Neuron (in vitro differentiated cells): ENCODE data around the gene CHRM4.

ENCODE experiments used
- H2AFZ ChIP-seq: one replicate; pipeline ENCODE4 v1.6.1; 2013; ENCODE audit warnings: low read depth, mild to moderate bottlenecking, inconsistent platforms, low read length, moderate library complexity
- H3K27me3 ChIP-seq: one replicate; pipeline ENCODE4 v1.6.1; 2013; ENCODE audit warnings: low read length; ENCODE audit not compliant: insufficient read depth
- H3K36me3 ChIP-seq: one replicate; pipeline ENCODE4 v1.6.1; 2013; ENCODE audit warnings: low read length; ENCODE audit not compliant: insufficient read depth
- H3K4me1 ChIP-seq: one replicate; pipeline ENCODE4 v1.6.1; 2013; ENCODE audit warnings: low read length; ENCODE audit not compliant: insufficient read depth
- H3K4me3 ChIP-seq: 2 replicates; pipeline ENCODE4 v1.5.1; 2013; ENCODE audit warnings: mild to moderate bottlenecking, low read length, moderate library complexity
- H3K9me3 ChIP-seq: one replicate; pipeline ENCODE4 v1.6.1; 2013; ENCODE audit warnings: low read length

Gene CHRM4

DNA sequence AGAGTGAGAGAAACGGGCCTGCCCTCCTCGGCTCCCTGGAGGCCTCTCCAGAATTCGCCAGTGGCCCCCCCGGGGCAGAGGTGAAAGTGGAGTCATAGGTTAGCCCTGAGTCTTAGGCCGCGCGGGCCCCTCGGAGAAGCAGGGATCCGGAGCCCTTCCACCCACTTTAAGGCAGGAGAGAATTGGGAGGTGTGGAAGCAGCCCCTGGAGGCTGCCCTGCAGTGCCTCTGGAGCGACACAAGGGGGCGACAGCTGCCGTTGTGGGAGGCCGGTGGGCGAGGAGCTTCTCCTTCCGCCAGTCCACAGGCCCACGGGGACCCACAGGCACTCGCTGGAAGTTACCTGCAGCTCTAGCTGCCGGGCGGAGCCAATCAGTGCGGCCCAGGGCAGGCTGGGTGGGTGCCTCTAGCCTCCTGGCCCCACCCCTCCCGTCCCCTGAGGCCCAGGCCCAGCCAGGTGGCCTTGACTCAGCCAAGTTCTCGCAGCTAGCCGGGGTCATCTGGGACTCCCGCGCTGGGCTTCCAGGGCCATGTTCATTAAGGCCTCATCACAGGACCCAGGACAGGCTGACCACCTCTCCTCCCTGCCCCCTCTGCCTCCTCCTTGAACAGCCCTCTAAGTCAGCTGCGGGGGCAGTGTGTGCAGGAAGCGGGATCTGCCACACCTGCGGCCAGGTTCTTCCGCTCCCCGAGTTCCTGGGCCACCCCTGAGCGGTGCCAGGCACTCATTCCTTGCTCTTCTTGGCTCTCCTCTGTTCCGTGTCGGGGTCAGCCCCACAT, 39.3 kb downstream of the CHRM4 start:
- Histone ChIP-seq H3K4me1 (peaks cover 9% of the 10 kb centered on the region), H3K36me3 (no peaks in the 10 kb centered on the region), H2AFZ (no peak overlapping the region), H3K9me3 (no peaks in the 10 kb centered on the region), H3K4me3 (no peak overlapping the region), H3K27me3 (no peaks in the 10 kb centered on the region)

DNA sequence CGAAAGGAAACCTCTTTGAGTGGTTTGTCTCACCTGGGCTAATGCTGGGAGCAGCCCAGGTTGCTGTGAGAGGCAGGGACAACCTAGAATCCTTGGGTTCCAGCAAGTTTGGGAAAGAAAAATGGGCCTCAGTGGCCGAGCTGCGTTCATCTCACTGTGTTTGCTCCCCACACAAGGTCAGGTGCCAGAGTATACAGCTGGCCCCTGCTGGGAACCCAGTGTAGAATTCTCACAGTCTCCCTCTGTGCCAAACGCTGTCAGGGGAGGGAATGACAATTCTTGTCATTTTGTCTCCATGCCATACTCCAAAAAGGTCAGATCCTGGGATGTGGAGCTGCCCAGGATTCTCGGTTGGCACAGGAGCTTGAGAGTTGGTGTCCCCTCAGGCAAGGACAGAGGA, 40.0 kb downstream of the CHRM4 start:
- H3K4me1 ChIP-seq = peaks cover 9% of the 10 kb centered on the region
- no peaks in the 10 kb centered on the region for H3K27me3 ChIP-seq
- no peaks in the 10 kb centered on the region for H3K9me3 ChIP-seq
- no peak overlapping the region for H2AFZ ChIP-seq
- no peak overlapping the region for H3K4me3 ChIP-seq
- H3K36me3 ChIP-seq = no peaks in the 10 kb centered on the region

DNA sequence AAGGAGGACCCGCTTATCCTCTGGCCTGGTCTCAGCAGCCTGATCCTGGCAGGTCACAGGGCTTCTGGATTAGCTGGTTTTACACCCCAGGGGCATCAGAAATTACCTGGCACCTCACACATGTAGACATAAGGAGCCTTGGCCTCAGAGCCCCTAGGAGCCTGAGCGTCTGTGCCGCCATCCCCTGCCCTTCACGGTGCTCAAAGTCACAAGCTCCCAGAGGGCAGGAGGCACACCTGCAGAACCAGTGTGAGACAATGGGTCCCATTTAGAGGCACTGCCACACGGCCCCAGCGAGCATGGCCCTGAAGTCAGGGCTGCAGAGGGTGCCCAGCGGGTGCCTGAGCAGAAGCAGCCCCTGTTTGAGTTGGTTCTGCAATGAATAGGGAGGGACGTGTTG, 40.4 kb downstream of the CHRM4 start:
- Histone ChIP-seq H3K4me3 (no peak overlapping the region), H3K27me3 (no peaks in the 10 kb centered on the region), H2AFZ (no peak overlapping the region), H3K36me3 (no peaks in the 10 kb centered on the region), H3K4me1 (peaks cover 9% of the 10 kb centered on the region), H3K9me3 (no peaks in the 10 kb centered on the region)

DNA sequence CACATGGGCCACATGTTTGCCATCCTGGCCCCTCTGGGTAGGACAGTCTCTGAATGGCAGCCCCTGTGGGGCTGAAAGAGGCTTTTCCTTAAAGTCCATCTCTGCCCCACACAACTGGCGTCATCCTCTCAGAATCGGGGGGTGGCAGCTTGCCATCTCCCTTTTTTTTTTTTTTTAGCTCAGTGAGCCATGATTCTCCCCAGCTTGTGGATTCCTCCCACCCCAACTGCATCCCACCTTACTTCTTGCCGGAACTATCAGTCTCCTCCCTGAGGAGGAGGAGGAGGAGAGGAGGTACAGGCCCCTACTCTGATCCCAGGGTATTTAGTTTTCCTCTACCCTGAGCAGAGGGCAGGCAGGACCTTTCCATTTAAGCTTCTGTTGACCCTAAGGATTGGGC, 40.9 kb downstream of the CHRM4 start:
- no peaks in the 10 kb centered on the region for H3K36me3 ChIP-seq
- no peak overlapping the region for H3K4me3 ChIP-seq
- no peaks in the 10 kb centered on the region for H3K9me3 ChIP-seq
- no peaks in the 10 kb centered on the region for H3K27me3 ChIP-seq
- H2AFZ ChIP-seq = no peak overlapping the region
- peaks cover 9% of the 10 kb centered on the region for H3K4me1 ChIP-seq

DNA sequence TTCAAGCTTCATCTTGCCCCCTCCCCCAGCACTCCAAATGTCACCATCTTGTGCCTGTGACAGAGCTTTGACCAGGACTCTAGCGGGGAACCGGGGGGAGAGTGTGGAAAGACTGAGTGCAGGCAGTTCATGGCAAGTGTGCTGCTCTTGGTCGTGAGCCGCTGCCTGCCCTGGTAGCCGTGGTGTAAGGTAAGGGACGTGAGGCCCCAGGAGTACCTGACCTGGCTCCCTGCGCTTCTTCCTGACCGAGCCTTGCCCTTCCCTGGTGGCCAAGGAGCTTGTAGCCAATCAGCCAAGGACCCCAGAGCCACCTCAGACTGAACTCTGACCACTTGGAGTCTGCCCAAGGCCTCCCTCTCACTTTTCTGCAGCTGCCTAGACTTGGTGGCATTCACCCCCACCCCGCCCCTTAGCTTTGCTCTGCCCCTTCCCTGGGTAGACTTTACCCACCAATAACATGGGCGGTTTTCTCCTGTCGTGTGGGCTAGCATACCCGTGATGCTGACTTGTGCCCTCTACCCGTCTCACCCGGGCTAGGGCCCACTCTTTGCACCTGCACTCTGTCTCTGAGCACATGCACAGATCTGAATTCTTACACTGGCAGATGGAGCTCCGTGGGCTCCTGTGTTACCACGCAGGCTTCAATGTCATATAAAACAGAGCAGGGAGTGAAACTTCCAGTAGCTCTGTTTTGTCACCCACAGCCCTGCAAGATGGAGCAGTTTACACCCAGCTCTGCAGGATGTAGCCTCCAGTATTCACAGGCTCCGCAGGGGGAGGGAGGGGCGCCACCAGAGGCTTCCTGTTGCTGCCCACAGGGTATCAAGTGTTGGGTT, 42.8 kb downstream of the CHRM4 start:
- Histone ChIP-seq H2AFZ (no peak overlapping the region), H3K27me3 (no peaks in the 10 kb centered on the region), H3K4me3 (peak overlapping the region; percentile 86), H3K9me3 (no peaks in the 10 kb centered on the region), H3K36me3 (no peaks in the 10 kb centered on the region), H3K4me1 (peaks cover 9% of the 10 kb centered on the region)

DNA sequence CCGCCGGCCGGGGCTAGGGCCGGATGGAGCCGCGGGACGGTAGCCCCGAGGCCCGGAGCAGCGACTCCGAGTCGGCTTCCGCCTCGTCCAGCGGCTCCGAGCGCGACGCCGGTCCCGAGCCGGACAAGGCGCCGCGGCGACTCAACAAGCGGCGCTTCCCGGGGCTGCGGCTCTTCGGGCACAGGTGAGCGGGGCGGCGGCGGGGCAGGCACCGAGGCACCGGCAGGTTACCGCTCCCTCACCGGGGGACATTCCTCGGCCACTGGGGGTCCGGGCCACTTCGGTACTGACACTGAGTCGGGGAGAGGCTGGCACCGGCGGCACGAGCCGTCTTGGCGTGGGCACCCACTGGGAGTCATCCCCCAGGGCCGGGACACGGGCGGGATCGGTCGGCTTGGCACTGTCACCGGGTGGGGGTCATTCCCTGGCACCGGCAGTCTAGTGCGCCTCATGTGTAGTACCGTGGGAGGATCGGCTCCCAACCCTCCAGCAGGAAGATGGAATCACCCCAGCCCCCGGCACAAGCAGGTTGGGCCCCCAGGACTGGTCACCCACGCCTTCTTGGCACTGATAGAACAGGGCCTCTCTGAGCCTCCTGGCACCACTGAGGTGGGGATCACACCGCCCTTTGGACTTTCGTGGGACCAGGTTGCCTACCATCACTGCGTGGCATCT, 43.8 kb downstream of the CHRM4 start:
- H2AFZ ChIP-seq = peak overlapping the region; percentile 15
- H3K9me3 ChIP-seq = no peaks in the 10 kb centered on the region
- peak overlapping the region; percentile 86 for H3K4me3 ChIP-seq
- H3K27me3 ChIP-seq = no peaks in the 10 kb centered on the region
- no peaks in the 10 kb centered on the region for H3K36me3 ChIP-seq
- H3K4me1 ChIP-seq = peaks cover 9% of the 10 kb centered on the region

DNA sequence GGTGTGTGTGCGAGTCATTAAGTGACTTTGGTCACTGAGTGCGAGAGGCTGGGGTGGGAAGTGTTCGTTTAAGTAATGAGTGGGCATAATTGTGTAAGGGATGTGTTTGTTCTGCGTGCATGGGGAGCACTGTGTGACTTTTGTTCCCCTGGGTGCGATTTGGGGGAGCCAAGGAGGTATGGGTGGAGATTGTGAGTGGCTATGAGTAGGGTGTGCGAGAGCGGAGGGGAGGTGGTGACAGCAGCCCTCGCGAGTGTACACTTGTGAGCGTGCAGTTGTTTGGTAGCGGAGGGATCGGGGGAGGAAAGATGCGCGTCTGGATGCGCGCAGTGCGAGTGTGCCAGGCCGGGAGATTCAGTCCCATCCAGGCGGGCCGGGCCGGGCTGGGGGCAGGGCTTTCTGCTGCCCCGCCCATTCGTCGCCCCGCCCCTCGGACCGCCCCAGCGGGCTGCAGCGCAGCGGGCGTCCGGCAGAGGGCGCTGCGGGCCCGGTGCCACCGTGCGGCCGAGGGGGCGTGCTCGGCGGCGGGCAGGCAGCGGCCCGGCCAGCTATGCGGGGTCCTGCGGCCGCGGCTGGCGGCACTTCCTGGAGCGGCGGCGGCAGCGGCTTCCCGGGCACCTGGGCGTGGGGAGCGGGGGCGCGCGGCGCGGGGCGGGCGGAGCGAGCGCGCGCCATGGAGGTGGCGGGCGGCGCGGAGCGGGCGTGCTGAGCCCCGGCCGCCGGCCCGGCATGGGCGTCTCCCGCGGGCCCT, 44.5 kb downstream of the CHRM4 start, which contains the start of gene DGKZ:
DGKZ (plus strand) TSS at position 578 of the 751 bp plus-strand sequence. CDS start 197 bp downstream, outside the sequence.
- Histone ChIP-seq H3K27me3 (no peaks in the 10 kb centered on the region), H2AFZ (peak within 1 kb of the TSS; percentile 15), H3K4me1 (peaks cover 9% of the 10 kb centered on the region), H3K36me3 (no peaks in the 10 kb centered on the region), H3K9me3 (no peaks in the 10 kb centered on the region), H3K4me3 (peak within 1 kb of the TSS; percentile 86)

DNA sequence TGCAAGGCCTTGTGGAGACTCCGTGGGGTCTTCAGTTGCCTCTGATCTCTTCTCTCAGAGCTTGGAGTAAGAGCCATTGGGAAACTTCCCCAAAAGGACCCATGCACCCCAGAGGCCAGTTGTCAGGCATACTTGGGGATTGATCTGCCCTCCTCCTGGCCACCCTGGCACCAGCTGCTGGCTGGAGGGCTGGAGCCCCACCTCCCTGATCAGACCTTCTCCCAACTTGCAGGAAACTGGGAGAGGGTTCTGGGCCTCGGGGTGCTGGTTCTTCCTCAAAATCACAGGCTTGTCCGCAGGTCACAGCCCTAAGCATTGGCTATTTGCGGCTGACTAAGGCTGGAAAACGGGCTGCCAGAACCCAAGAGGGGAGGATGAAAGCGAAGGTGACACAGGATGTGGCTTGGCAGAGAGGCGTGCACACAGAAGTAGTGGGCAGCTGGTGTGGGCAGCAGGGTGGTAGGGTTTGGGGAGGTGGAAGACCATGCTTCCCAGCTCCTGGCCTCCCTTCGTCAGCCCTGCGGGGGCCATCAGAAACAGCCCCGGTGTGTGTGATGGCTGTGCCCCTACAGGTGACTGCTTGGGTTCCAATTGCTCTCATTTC, 45.6 kb downstream of the CHRM4 start:
- Histone ChIP-seq H2AFZ (no peak overlapping the region), H3K9me3 (no peaks in the 10 kb centered on the region)

DNA sequence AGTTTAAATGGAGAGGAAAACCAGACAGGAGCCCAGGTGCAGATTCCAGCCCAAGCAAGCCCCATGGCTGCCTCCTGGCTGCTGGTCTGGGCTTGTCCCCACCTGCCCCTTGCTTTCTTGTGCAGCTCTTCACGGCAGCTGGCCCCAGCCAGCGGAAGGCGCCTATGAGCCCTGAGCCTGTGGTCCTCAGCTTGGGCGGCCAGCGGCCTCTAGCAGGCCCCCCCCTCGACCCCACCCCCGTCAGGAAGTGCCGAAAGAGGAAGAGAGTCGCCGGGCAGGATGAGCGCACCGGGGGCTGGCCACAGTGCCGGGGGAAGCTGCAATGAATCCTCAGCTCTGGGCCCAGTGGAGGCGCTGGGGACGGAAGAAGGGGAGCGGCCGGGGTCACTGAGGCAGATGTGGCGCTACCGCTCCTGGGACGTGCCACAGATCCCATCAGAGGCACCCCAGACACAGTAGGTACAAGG, 46.4 kb downstream of the CHRM4 start:
- Histone ChIP-seq H3K4me3 (no peak overlapping the region), H2AFZ (no peak overlapping the region), H3K9me3 (no peaks in the 10 kb centered on the region), H3K4me1 (peaks cover 9% of the 10 kb centered on the region), H3K27me3 (no peaks in the 10 kb centered on the region), H3K36me3 (no peaks in the 10 kb centered on the region)

More for the DNA sequence above, 45.6 kb downstream of the CHRM4 start:
- H3K36me3 ChIP-seq = no peaks in the 10 kb centered on the region
- H3K27me3 ChIP-seq = no peaks in the 10 kb centered on the region
- no peak overlapping the region for H3K4me3 ChIP-seq
- H3K4me1 ChIP-seq = peaks cover 9% of the 10 kb centered on the region

DNA sequence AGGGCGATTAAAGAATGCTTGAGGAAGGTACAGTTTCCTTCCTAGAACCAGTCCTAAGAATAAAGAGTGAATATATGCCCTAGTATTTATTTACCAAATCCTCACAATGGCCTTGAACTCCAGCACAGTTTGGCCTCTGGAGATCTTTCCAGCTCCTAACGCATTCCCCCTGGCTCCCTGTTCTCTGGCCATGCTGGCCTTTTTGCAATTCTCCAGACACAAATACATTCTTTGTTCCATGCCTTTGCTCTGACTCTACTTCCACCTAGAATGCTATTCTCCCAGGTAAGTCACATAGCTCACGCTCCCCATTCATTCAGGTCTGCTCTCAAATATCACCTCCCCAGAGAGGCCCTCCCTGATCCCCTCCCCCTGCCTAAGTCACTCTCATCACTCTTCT, 48.1 kb downstream of the CHRM4 start:
- no peak overlapping the region for H2AFZ ChIP-seq
- H3K36me3 ChIP-seq = no peaks in the 10 kb centered on the region
- no peak overlapping the region for H3K4me3 ChIP-seq
- no peaks in the 10 kb centered on the region for H3K27me3 ChIP-seq
- no peaks in the 10 kb centered on the region for H3K9me3 ChIP-seq
- peaks cover 23% of the 10 kb centered on the region for H3K4me1 ChIP-seq

DNA sequence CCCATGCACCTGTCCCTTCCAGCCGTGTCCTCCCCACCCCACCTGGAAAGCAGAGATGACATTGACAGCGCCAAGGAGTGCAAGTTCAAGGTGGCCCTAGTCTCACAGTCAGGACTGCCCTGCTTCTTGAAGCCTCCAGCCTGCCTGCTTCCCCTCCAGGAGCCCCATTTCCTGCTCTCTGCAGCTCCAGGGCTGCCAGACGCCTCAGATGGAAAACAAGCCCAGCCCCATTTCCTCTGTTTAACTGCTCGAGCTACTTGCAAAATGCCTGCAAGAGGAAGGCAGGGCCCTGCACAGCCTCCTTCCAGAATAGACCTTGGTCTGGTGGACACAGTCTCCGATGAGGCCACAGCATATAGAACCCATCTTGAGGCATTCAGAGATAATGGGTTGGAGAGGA, 49.3 kb downstream of the CHRM4 start:
- H2AFZ ChIP-seq = no peak overlapping the region
- H3K4me1 ChIP-seq = peaks cover 18% of the 10 kb centered on the region
- H3K27me3 ChIP-seq = no peaks in the 10 kb centered on the region
- no peaks in the 10 kb centered on the region for H3K36me3 ChIP-seq
- no peak overlapping the region for H3K4me3 ChIP-seq
- no peaks in the 10 kb centered on the region for H3K9me3 ChIP-seq

DNA sequence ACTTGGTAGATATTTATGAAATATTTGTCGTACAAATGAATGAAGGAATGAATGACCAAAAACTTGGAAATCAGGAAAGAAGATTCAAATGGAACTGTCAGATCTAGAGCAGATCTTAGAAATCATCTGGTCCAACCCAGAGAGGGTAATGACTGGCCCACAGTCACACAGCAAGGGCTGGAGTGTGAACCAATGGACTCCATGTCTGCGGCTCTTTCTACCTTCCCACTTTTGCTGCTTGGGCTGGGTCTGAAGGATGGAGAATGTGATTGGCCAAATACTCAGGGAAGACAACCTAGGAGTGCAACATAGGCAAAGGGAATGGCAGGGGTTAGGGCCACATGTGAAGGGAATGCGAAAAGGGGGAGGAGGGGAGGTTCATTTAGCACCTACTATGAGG, 50.1 kb downstream of the CHRM4 start:
- H3K4me1 ChIP-seq = peaks cover 18% of the 10 kb centered on the region

More for the DNA sequence above, 50.1 kb downstream of the CHRM4 start:
- no peak overlapping the region for H2AFZ ChIP-seq
- no peak overlapping the region for H3K4me3 ChIP-seq
- H3K9me3 ChIP-seq = no peaks in the 10 kb centered on the region
- no peaks in the 10 kb centered on the region for H3K36me3 ChIP-seq
- H3K27me3 ChIP-seq = no peaks in the 10 kb centered on the region
